HG03175 (cell line): ENCODE results near the gene BRIP1.
"Not testable (repeated sequence)": the region's sequence is repeated elsewhere in the genome, so short reads cannot be mapped to it uniquely, and the experiment has no call there.

Experiments used
- ATAC-seq: cut with Tn5 transposase; IDR thresholded peaks from one replicate; pipeline ENCODE4 v1.9.1; 2021; ENCODE audit warnings: mild to moderate bottlenecking, moderate library complexity; ENCODE audit not compliant: unreplicated experiment

The BRIP1 gene

GRCh38 chr17:61702450-61702849 lies 160.9 kb downstream of the BRIP1 start:
- no peak for ATAC-seq

- ATAC-seq, result no peak
Observed at GRCh38 chr17:61701978-61702377, 161.3 kb downstream of the BRIP1 start.

- no peak for ATAC-seq
Observed at GRCh38 chr17:61701334-61701733, 162.0 kb downstream of the BRIP1 start.

- no peak for ATAC-seq
Observed at GRCh38 chr17:61700252-61700651, 163.1 kb downstream of the BRIP1 start.

GRCh38 chr17:61699694-61700093 lies 163.6 kb downstream of the BRIP1 start:
- ATAC-seq, result no peak

- no peak for ATAC-seq
Observed at GRCh38 chr17:61699032-61699431, 164.3 kb downstream of the BRIP1 start.

- no peak for ATAC-seq
Observed at GRCh38 chr17:61698244-61698643, 165.1 kb downstream of the BRIP1 start.

GRCh38 chr17:61695779-61696337 lies 167.5 kb downstream of the BRIP1 start:
- ATAC-seq, result no peak

GRCh38 chr17:61694095-61694494 lies 169.2 kb downstream of the BRIP1 start:
- ATAC-seq, result no peak

GRCh38 chr17:61689610-61690180 lies 173.6 kb downstream of the BRIP1 start:
- ATAC-seq, result no peak

- no peak for ATAC-seq
Observed at GRCh38 chr17:61687769-61688168, 175.6 kb downstream of the BRIP1 start.

- ATAC-seq, result no peak
Observed at GRCh38 chr17:61686113-61686512, 177.2 kb downstream of the BRIP1 start.

- no peak for ATAC-seq
Observed at GRCh38 chr17:61684818-61685217, 178.5 kb downstream of the BRIP1 start.

GRCh38 chr17:61684172-61684571 lies 179.2 kb downstream of the BRIP1 start:
- ATAC-seq, result no peak

GRCh38 chr17:61683466-61683865 lies 179.9 kb downstream of the BRIP1 start:
- no peak for ATAC-seq

- no peak for ATAC-seq
Observed at GRCh38 chr17:61680921-61681320, 182.4 kb downstream of the BRIP1 start.

GRCh38 chr17:61678339-61678738 lies 185.0 kb downstream of the BRIP1 start:
- no peak for ATAC-seq

GRCh38 chr17:61677150-61677811 lies 186.0 kb downstream of the BRIP1 start:
- not testable (repeated sequence) for ATAC-seq

- ATAC-seq, result not testable (repeated sequence)
Observed at GRCh38 chr17:61676522-61676921, 186.8 kb downstream of the BRIP1 start.

GRCh38 chr17:61674609-61675008 lies 188.7 kb downstream of the BRIP1 start:
- ATAC-seq, result not testable (repeated sequence)

GRCh38 chr17:61673019-61673897 lies 190.1 kb downstream of the BRIP1 start:
- ATAC-seq, result not testable (repeated sequence)
